GM08714 (cell line): ENCODE measurements around the gene CTNNA3.
"Not testable (repeated sequence)": the region's sequence is repeated elsewhere in the genome, so short reads cannot be mapped to it uniquely, and the experiment has no call there.

Experiments
- H3K4me3 ChIP-seq: fragments of 200-500 bp; sonication (Bioruptor generic); 2 replicates; pipeline ENCODE4 v1.5.1; 2014; ENCODE audit warnings: mild to moderate bottlenecking, low read length, inconsistent platforms
- ZNF274 ChIP-seq: IDR thresholded peaks from 2 replicates; pipeline ENCODE4 v1.6.1; 2012; ENCODE audit warnings: mild to moderate bottlenecking, low read depth, low read length

The CTNNA3 gene

DNA sequence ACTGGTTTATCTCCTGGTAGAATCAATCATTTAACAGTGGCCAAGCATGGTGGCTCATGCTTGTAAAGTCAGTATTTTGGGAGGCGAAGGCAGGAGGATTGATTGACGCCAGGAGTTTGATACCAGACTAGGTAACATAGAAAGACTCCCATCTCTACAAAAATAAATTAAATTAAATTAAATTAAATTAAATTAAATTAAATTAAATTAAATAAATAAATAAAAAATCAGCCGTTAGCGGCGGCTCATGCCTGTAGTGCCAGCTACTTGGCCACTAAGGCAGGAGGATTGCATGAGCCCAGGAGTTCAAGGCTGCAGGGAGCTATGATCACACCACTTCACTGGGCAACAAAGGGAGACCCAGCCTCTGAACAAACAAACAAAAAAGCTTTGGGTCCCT lies 427.8 kb downstream of the CTNNA3 start:
- no peak for TF ChIP-seq ZNF274
- no peak overlapping the region for H3K4me3 ChIP-seq

GRCh38 chr10:67262675-67263074 lies 433.3 kb downstream of the CTNNA3 start:
- TF ChIP-seq ZNF274, result no peak
- H3K4me3 ChIP-seq, result no peak overlapping the region

GRCh38 chr10:67261300-67261797 lies 434.6 kb downstream of the CTNNA3 start:
- H3K4me3 ChIP-seq, result no peak overlapping the region
- no peak for TF ChIP-seq ZNF274

- TF ChIP-seq ZNF274, result no peak
- H3K4me3 ChIP-seq, result no peak overlapping the region
These were observed 436.6 kb downstream of the CTNNA3 start for GRCh38 chr10:67259319-67259929.

- no peak for TF ChIP-seq ZNF274
These were observed 438.4 kb downstream of the CTNNA3 start for GRCh38 chr10:67257427-67258144.

DNA sequence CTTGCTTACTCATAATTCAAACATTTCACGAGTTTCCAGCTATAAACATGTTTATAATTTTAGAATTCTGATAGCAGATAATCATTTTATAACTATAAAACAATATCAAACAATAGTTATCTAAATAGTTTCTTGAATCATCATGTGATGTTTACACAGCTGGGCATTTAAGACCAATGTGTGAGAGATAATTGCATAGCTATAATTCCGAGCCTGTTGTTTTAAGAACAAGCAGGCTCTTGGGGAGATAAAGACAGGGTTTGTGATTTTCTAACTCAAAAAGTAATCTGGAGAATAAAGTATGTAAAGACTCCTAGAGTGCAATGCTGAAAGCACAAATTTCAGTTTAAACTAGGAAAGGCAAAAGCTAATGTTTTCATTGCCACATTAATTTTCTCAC lies 439.0 kb downstream of the CTNNA3 start:
- no peak overlapping the region for H3K4me3 ChIP-seq
- TF ChIP-seq ZNF274, result no peak

More at GRCh38 chr10:67257427-67258144, 438.4 kb downstream of the CTNNA3 start:
- no peak overlapping the region for H3K4me3 ChIP-seq

DNA sequence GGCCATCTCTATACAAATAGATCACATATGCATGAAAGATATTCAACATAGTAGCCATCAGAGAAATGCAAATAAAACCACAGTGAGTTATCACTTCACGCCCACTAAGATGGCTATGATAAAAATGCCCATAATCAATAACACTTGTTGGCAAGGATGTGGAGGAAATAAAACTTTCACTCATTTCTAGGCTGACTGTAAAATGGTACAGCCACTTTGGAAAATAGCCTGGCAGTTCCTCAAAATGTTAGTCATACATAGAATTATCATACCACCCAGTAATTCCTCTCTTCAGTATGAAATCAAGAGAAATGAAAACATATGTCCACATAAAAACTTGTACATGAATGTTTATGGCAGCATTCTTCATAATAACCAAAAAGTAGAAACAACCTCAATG lies 445.3 kb downstream of the CTNNA3 start:
- no peak overlapping the region for H3K4me3 ChIP-seq
- no peak for TF ChIP-seq ZNF274

- TF ChIP-seq ZNF274, result no peak
- no peak overlapping the region for H3K4me3 ChIP-seq
These were observed 449.9 kb downstream of the CTNNA3 start for GRCh38 chr10:67246066-67246555.

- TF ChIP-seq ZNF274, result no peak
- no peak overlapping the region for H3K4me3 ChIP-seq
These were observed 453.5 kb downstream of the CTNNA3 start for GRCh38 chr10:67242528-67242927.

DNA sequence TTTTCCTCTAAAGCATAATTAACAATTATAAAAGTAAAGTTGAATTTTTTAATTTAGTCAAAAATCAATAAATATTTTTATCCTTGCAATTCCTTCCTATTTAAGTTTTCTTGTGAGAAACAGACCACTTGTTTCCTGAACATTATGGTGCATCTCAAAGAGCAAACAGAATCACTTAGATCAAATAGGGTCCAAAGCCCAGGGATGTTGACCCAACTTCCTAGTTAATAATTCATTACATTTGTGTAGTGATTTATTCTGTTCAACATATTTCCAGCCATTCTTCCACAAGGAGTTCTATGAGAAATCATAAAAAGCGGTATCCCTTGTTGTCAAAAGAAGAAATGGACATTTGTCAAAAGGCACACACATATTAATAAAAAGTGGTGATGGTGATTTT lies 454.5 kb downstream of the CTNNA3 start:
- TF ChIP-seq ZNF274, result no peak
- no peak overlapping the region for H3K4me3 ChIP-seq

GRCh38 chr10:67239864-67240497 lies 456.0 kb downstream of the CTNNA3 start:
- H3K4me3 ChIP-seq, result no peak overlapping the region
- no peak for TF ChIP-seq ZNF274

- not testable (repeated sequence) for H3K4me3 ChIP-seq
These were observed 465.1 kb downstream of the CTNNA3 start for GRCh38 chr10:67230680-67231500.

- TF ChIP-seq ZNF274, result no peak
- no peak overlapping the region for H3K4me3 ChIP-seq
These were observed 470.8 kb downstream of the CTNNA3 start for GRCh38 chr10:67225226-67225625.

- no peak overlapping the region for H3K4me3 ChIP-seq
- TF ChIP-seq ZNF274, result no peak
These were observed 471.4 kb downstream of the CTNNA3 start for GRCh38 chr10:67224553-67224952.

GRCh38 chr10:67222934-67223333 lies 473.1 kb downstream of the CTNNA3 start:
- no peak overlapping the region for H3K4me3 ChIP-seq
- no peak for TF ChIP-seq ZNF274
